Measurements from ENCODE around the gene SNAP91.

SNAP91 gene

GRCh38 chr6:83546636-83547035 is 162.3 kb downstream of the SNAP91 start:
- TF ChIP-seq CTCF (IDR thresholded peaks at IDR 0.05) = no peak
- Histone ChIP-seq H3K27ac (no peak overlapping the region), H3K36me3 (ENCODE audit: control insufficient read depth, insufficient read depth, low read length) (no peaks in the 10 kb centered on the region), H3K4me3 (ENCODE audit: low read depth, low read length) (no peak overlapping the region), H3K9ac (no peak overlapping the region), H3K4me1 (no peaks in the 10 kb centered on the region), H2AFZ (no peak overlapping the region), H3K79me2 (no peaks in the 10 kb centered on the region), H3K4me2 (ENCODE audit: low read length) (no peak overlapping the region), H3K9me3 (ENCODE audit: control insufficient read depth, low read length) (no peaks in the 10 kb centered on the region), H3K27me3 (ENCODE audit: control insufficient read depth, insufficient read depth, low read length) (no peaks in the 10 kb centered on the region)

GRCh38 chr6:83539678-83540077 is 169.2 kb downstream of the SNAP91 start:
- Histone ChIP-seq H3K4me3 (ENCODE audit: low read depth, low read length) (no peak overlapping the region), H3K9ac (no peak overlapping the region), H3K27ac (no peak overlapping the region), H3K4me2 (ENCODE audit: low read length) (no peak overlapping the region), H2AFZ (no peak overlapping the region), H3K36me3 (ENCODE audit: control insufficient read depth, insufficient read depth, low read length) (no peaks in the 10 kb centered on the region), H3K79me2 (no peaks in the 10 kb centered on the region), H3K9me3 (ENCODE audit: control insufficient read depth, low read length) (no peaks in the 10 kb centered on the region), H3K4me1 (no peaks in the 10 kb centered on the region), H3K27me3 (ENCODE audit: control insufficient read depth, insufficient read depth, low read length) (no peaks in the 10 kb centered on the region)
- TF ChIP-seq CTCF (IDR thresholded peaks at IDR 0.05) = no peak

- no peaks in the 10 kb centered on the region for H3K79me2 ChIP-seq
- H3K4me1 ChIP-seq = no peaks in the 10 kb centered on the region
- H3K4me2 ChIP-seq (ENCODE audit: low read length) = no peak overlapping the region
- H3K9me3 ChIP-seq (ENCODE audit: control insufficient read depth, low read length) = no peaks in the 10 kb centered on the region
- no peak for TF ChIP-seq CTCF (IDR thresholded peaks at IDR 0.05)
- H3K27me3 ChIP-seq (ENCODE audit: control insufficient read depth, insufficient read depth, low read length) = no peaks in the 10 kb centered on the region
- H3K4me3 ChIP-seq (ENCODE audit: low read depth, low read length) = no peak overlapping the region
- H2AFZ ChIP-seq = no peak overlapping the region
- H3K9ac ChIP-seq = no peak overlapping the region
- H3K27ac ChIP-seq = no peak overlapping the region
- no peaks in the 10 kb centered on the region for H3K36me3 ChIP-seq (ENCODE audit: control insufficient read depth, insufficient read depth, low read length)
Measured at GRCh38 chr6:83536647-83537589, 172.0 kb downstream of the SNAP91 start.

- Histone ChIP-seq H3K79me2 (no peaks in the 10 kb centered on the region), H3K27ac (no peak overlapping the region), H3K36me3 (ENCODE audit: control insufficient read depth, insufficient read depth, low read length) (no peaks in the 10 kb centered on the region), H3K4me3 (ENCODE audit: low read depth, low read length) (no peak overlapping the region), H3K9me3 (ENCODE audit: control insufficient read depth, low read length) (no peaks in the 10 kb centered on the region), H2AFZ (peak overlapping the region; percentile 19), H3K4me1 (no peaks in the 10 kb centered on the region), H3K9ac (no peak overlapping the region), H3K4me2 (ENCODE audit: low read length) (no peak overlapping the region), H3K27me3 (ENCODE audit: control insufficient read depth, insufficient read depth, low read length) (no peaks in the 10 kb centered on the region)
- TF ChIP-seq CTCF (IDR thresholded peaks at IDR 0.05) = peak; percentile 71
Measured at GRCh38 chr6:83536034-83536646, 172.8 kb downstream of the SNAP91 start.

Data from parathyroid adenoma (tissue), 2 donors.